Activated CD8-positive, alpha-beta memory T cell treated with anti-CD3 and anti-CD28 coated beads for 48 hours (primary cell): ENCODE measurements around the gene MAN2C1.

Experiments
- DNase-seq, 3 experiments: peaks; one replicate each; pipeline ENCODE4 v3.0.0-alpha.2; 2020; ENCODE audit warnings: low read depth in 2 of 3, low spot score in 2 of 3

The MAN2C1 gene

DNA sequence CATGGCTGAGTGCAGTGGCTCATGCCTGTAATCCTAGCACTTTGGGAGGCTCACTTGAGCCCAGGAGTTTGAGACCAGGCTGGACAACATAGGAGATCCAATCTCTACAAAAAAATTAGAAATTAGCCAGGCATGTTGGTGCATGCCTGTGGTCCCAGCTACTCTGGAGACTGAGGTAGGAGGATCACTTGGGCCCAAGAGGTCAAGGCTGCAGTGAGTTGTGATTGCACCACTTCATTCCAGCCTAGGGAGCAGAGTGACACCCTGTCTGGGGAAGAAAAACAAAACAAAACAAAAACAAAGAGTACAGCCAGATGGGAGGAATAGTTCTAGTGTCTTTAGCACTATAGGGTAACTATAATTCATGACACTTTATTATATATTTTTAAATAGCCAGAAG is 58.7 kb downstream of the MAN2C1 start:
- no peak for DNase-seq

DNA sequence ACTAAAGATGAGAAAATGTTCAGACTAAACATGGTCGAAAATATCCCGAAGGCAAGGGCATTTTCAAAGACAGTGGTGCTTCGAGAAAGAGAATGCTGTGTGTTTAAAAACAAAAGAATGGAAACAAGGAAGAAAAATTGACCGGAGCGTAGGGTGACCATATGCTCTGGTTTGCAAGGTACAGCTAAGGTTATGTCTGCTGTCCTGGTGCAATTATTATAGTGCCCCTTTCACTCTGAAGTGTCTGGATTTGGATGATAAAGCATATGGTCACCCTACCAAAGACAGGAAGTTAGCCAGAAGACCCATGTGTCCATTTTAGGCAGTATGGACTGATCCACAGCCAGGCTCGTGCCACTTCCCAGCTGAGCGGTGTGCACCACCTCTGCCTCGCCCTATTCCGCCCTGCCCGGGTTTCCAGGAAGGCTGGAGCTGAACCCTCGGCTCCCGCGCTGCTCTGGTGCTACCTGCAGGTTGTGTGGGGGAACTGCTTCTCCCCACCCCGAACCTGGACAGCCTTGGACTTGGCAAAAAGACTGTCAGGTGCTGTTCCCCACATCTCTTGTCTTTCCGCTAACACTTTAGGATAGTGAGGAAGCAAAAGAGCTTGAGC is 60.5 kb downstream of the MAN2C1 start:
- DNase-seq = no peak

DNA sequence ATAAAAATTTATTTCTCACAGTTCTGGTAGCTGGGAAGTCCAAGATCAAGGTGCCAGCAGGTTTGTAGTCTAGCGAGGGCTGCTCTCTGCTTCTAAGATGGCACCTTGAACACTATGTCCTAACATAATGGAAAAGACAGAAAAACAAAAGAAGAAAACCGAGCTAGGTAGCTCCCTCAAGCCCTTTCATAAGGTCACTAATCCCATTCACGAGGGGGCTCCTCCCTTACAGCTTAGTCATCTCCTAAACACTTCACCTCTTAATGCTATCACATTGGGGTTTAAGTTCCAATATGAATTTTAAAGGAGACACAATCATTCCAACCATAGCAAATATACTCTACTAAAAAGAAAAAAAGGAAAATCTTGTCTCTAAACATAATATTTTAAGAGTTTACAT is 62.2 kb downstream of the MAN2C1 start:
- DNase-seq = no peak
